HG03571 (cell line): ENCODE data around the gene JMJD7.
"Not testable (repeated sequence)": the region's sequence is repeated elsewhere in the genome, so short reads cannot be mapped to it uniquely, and the experiment has no call there.

Experiments used
- ATAC-seq: cut with Tn5 transposase; IDR thresholded peaks from one replicate; pipeline ENCODE4 v1.9.1; 2021; ENCODE audit not compliant: unreplicated experiment

Gene JMJD7

DNA sequence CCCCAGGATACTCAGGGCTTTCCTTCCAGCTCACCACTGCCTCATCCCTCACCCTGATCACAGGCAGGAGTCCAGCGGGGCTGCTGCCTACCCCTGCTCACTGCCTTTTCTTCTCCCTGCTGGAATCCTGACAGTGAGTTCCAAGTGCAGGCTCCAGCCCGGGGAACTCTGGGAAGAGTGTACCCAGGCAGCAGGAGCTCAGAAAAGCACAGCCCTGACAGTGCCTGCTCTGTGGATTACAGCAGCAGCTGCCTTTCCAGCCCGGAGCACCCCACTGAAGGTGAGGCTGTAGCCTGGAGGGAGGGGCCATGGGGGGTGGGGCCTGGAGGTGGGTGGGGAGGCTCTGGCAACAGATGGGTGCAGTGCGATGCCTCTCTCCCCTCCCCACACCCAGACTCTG is 6.1 kb upstream of the JMJD7 start:
- no peak for ATAC-seq

GRCh38 chr15:41822471-41822870 is 5.4 kb upstream of the JMJD7 start:
- ATAC-seq: no peak

DNA sequence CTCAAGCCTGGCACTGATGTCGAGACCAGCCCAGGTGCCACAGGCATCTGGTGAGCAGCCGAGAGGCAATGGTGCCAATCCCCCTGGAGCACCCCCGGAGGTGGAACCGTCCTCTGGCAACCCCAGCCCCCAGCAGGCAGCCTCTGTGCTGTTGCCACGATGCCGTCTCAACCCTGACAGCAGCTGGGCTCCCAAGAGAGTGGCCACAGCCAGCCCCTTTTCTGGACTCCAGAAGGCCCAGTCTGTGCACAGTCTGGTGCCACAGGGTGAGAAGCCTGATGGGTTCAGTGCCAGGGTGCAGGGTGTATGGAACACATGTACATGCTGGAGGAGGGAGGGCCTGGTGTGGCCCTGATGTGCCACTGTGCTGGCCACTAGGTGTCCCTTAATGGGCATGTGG is 4.9 kb upstream of the JMJD7 start:
- no peak for ATAC-seq

GRCh38 chr15:41823502-41823901 is 4.4 kb upstream of the JMJD7 start:
- no peak for ATAC-seq

DNA sequence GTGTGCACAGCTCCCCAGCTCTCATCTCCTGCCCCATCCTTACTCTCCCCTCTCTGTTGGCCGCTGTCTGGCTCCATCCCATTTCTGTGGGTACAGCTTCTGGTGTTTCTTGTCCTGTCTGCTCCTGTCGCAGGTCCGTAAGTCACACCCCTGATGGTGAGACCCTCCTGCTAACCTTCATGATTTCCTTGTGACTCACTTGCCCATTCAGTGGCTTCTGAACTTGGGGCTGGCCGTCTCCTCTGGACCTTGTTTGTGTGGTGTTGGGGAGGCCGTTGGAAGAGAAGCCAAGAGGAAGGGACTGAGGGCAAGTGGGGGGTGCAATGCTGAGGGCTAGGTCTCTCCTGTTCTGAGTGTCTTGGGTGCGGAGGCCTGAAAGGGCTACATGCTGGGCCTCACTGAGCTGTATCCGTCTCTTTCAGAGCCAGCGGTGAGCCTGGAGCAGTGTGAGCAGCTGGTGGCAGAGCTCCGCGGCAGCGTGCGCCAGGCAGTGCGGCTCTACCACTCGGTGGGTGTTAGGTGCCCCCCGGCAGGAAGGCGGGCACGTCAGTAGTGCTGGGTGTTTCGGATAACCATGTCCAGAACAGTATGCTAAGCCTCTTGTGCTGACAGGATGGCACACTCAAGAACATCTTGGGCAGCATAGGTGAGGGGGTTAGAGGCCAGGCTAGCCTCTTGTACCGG is 3.7 kb upstream of the JMJD7 start:
- no peak for ATAC-seq

DNA sequence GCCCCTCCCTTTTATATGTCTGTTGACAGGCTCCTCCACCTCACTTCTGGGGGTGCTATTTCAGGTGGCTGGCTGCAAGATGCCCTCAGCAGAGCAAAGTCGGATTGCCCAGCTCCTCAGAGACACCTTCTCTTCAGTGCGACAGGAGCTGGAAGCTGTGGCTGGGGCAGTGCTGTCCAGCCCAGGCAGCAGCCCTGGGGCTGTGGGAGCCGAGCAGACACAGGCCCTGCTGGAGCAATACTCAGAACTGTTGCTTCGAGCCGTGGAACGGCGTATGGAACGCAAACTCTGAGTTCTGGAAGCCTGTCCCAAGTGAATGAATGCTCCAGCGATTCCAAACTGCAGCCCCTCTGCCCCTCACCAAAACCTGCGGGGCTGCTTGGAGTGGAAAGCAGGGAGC is 2.7 kb upstream of the JMJD7 start:
- no peak for ATAC-seq

GRCh38 chr15:41825572-41826535 is 2.0 kb upstream of the JMJD7 start:
- no peak for ATAC-seq

GRCh38 chr15:41827290-41827879 is 507 bp upstream of the JMJD7 start:
- no peak for ATAC-seq

DNA sequence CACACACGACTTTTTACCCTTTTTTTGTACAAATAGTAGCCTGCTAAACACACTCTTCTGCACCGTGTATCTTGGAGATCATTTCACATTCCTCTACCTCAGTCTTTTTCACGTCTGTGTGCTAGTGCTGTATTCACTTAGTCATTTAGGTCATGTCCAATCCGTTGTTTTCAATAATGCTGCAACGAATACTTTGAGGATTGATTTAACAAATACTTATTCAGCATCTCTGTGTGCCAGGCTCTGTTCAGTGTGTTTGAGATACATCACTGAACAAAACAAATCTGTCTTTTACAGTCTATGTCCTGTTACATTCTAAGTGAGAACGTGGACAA is 882 bp downstream of the JMJD7 start:
- no peak for ATAC-seq

DNA sequence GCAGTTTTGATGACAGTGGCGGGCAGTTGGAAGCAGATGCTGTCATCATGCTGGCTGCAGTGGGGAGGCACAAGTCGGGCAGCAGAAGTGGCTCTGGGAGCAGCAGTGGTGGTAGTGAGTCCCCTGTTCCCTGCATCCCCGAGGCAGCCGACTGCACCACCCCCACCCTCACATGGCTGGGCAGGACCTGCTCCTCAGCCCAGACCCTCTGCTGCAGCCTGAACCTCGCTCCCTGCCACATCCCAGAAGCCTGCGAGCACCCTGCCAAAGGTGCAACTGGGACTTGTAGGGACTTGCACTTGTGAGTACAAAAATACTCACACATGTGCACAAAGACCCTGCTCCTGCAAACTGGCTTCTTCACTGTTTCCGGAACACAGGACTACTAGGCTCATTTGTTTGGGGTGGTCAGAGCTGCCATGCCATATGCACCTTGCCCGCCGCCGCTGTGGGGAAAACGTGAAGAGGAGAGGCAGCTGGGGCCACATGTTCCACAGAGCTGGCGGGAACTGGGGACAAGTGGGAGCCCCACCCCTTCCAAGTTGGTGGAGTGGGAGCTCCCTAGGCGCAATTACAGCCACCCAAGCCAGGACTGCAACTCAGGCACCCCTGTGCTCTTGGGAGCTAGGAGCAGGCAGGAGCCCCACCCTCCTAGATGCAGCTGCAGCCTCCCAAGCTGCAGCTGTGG is 2.2 kb downstream of the JMJD7 start:
- ATAC-seq: no peak

DNA sequence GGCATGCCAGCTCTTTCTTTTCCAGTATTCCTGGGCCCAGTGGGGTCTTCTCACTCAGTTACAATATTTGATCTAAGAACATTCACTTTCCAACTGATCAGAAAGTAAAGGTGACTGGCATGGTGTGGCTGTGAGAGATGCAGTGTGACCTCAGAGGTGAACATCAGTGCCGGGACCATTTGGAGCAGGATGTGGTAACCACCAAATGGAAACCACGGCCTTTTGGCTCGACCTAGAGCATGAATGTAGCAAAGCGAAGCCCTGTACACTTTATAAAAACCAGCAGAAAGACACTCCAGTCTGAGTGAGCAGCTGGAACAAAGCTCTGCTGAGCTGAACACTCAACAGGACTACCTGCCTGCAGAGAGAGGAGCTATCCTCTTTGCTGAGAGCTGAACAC is 3.4 kb downstream of the JMJD7 start:
- ATAC-seq: not testable (repeated sequence)

- ATAC-seq: no peak
Measured at GRCh38 chr15:41832208-41832607, 4.3 kb downstream of the JMJD7 start.

GRCh38 chr15:41832875-41833274 is 5.0 kb downstream of the JMJD7 start:
- ATAC-seq: no peak

- no peak for ATAC-seq
Measured at GRCh38 chr15:41834096-41834495, 6.2 kb downstream of the JMJD7 start.

- ATAC-seq: no peak
Measured at GRCh38 chr15:41836073-41836472, 8.2 kb downstream of the JMJD7 start.

GRCh38 chr15:41836713-41837454 is 9.0 kb downstream of the JMJD7 start:
- ATAC-seq: no peak

- ATAC-seq: no peak
Measured at GRCh38 chr15:41838400-41838897, 10.6 kb downstream of the JMJD7 start, which contains the start of gene PLA2G4B. TSS of gene PLA2G4B (plus strand) at chr15:41838847. CDS start at chr15:41838914, 67 bp downstream.

GRCh38 chr15:41839781-41840491 is 12.0 kb downstream of the JMJD7 start:
- ATAC-seq: no peak

DNA sequence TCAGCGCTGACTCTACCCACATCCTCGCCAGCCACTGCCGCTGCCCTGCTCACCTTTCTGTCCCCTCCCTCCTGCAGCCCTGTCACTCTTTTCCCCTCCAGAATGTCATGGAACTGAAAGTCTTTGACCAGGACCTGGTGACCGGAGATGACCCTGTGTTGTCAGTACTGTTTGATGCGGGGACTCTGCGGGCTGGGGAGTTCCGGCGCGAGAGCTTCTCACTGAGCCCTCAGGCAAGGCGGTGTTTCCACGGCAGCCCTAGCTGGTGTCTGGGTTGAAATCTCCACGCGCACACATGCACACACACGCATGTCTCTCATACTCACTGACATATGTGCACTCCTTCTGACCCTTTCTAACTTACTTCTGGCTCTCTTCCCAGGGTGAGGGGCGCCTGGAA is 12.8 kb downstream of the JMJD7 start:
- ATAC-seq: no peak

GRCh38 chr15:41841131-41841530 is 13.2 kb downstream of the JMJD7 start:
- ATAC-seq: no peak
